Fibroblast of skin of scalp (primary cell): ENCODE results near the gene ABHD17A.
A peak's percentile ranks its signal among the peaks of the same experiment; 100 is the strongest.
"Not testable (repeated sequence)": the region's sequence is repeated elsewhere in the genome, so short reads cannot be mapped to it uniquely, and the experiment has no call there.

Experiments
- DNase-seq: peaks from one replicate; pipeline ENCODE4 v3.0.0-alpha.2; 2013

Gene ABHD17A

GRCh38 chr19:1880611-1881392 is 4.5 kb downstream of the ABHD17A start:
- DNase-seq, result no peak

GRCh38 chr19:1879982-1880381 is 5.3 kb downstream of the ABHD17A start:
- not testable (repeated sequence) for DNase-seq

DNA sequence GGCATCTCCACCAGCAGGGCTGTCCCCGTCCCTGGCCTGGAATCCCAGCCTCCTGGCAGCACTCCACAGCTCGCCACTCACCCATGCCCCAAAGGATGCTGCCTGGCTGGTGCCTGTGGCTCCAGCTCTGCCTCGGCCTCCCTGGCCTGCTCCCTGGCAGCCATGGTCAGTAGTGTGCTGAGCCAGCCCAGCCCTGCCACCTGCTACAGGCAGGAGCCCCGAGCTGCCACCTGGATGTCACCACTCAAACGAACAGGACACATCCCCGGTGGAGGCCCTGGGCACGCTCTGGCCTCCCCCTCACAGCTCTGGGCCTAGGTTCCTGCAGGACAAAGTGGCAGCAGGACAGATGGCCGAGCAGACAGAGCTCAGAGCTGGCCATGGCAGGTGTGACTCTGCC is 6.7 kb downstream of the ABHD17A start:
- not testable (repeated sequence) for DNase-seq

- DNase-seq, result not testable (repeated sequence)
These were observed 8.0 kb downstream of the ABHD17A start for GRCh38 chr19:1877280-1877660.

GRCh38 chr19:1876496-1877279 is 8.6 kb downstream of the ABHD17A start:
- DNase-seq, result not testable (repeated sequence)

- DNase-seq, result peak; percentile 91
These were observed 9.4 kb downstream of the ABHD17A start for GRCh38 chr19:1875646-1876495.

DNA sequence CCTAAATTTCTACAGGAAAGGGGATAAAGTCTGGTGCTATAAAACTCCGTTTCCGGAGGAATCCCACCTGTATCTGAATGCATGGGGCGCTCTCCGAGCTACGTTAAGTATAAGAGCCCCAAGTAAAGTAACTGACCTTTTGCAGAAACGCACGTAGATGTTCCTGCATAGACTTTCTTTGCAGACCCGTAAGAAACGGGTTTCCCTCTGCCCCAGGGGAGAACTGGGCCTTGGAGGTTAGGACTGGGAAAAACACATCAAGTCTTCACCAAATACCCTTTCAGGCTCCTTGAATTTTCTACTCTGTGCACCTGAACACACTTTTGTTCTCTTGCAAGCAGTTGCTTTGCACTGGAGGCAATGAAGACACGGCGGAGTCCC is 10.0 kb downstream of the ABHD17A start:
- DNase-seq, result not testable (repeated sequence)

- DNase-seq, result no peak
These were observed 10.6 kb downstream of the ABHD17A start for GRCh38 chr19:1874554-1875185.

GRCh38 chr19:1873524-1874473 is 11.5 kb downstream of the ABHD17A start:
- no peak for DNase-seq

DNA sequence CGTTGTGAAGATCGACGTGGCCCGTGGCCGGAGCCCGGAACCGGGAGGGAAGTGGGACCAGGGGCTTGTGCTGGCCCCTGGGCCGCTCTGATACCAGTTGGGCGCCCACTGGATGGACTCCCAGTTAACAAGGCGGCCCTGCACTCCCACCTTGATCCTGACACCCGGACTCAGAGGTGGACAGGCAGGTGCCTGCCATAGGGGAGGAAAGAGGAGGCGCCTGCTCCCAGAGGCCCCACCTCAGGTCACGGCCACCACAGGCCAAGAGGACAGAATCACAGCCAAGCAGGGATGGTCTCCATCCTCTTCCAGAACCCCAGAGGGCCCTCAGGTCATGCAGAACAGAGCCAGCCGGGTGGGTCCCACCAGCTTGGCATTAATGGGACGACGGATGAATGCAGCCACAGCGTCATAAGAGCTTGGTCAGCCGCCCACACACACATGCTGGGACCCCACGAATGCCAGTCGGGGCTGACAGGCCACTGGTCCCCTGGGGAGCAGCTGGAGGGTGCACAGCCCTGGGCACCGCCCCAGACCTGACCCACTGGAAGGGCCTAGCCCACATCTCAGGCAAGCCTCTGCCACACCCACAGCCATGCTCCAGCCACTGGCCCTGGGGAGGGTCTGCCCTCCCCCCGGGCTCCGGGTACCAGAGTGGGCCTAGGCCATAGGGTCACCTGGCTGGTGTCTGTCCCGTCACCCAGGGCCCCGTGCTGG is 12.3 kb downstream of the ABHD17A start:
- no peak for DNase-seq

DNA sequence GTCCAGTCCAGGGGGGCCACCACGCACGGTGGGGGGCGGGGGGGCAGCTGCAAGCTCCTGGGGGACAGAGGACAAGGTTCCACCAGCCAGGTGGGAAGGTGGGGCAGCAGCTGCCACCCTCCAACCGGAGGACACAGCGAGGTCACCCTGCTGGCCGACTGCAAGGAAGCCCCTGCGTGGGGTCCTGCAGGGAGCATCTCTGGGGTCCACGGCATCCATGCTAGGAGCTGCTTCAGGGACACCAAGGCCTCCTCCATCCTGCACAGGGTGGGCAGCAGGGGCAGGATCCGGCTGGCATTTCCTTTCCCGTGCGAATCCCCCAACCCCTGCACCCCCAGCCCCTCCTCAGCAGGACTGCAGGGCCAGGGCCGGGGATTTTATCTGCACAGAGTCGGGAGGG is 13.7 kb downstream of the ABHD17A start:
- DNase-seq, result no peak

DNA sequence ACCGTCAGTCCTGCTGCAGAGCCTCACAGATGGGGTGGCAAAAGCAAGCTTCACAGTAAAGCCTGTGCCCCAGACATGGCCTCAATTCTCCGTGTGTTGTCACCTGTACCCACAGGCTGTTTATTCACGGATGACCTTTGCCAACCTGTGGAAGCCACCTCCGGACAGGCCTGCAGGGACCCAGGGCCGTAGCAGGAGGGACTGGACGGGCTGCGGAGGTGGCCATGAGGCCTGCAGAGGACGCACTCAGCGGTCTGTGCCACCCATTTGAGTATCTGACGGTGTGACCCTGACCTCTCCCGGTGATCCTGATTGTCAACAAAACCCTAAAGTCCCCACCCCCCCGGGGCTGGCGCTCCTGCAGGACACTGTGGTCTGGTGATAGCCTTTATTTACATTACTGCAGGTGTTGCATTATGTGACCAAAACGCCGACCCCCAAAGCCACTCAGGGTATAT is 14.1 kb downstream of the ABHD17A start:
- DNase-seq, result no peak

- no peak for DNase-seq
These were observed 16.3 kb downstream of the ABHD17A start for GRCh38 chr19:1868971-1869370.

DNA sequence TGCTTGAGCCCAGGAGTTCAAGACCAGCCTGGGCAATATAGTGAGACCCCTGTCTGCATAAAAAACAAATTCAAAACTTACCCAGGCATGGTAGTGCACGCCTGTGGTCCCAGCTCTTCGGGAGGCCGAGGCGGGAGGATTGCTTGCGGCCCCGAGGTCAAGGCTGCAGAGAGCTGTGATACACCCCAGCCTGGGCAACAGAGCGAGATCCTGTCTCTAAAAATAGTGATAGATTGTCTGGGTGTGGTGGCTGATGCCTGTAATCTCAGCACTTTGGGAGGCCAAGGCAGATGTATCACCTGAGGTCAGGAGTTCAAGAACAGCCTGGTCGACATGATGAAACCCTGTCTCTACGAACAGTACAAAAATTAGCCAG is 18.0 kb downstream of the ABHD17A start:
- no peak for DNase-seq

DNA sequence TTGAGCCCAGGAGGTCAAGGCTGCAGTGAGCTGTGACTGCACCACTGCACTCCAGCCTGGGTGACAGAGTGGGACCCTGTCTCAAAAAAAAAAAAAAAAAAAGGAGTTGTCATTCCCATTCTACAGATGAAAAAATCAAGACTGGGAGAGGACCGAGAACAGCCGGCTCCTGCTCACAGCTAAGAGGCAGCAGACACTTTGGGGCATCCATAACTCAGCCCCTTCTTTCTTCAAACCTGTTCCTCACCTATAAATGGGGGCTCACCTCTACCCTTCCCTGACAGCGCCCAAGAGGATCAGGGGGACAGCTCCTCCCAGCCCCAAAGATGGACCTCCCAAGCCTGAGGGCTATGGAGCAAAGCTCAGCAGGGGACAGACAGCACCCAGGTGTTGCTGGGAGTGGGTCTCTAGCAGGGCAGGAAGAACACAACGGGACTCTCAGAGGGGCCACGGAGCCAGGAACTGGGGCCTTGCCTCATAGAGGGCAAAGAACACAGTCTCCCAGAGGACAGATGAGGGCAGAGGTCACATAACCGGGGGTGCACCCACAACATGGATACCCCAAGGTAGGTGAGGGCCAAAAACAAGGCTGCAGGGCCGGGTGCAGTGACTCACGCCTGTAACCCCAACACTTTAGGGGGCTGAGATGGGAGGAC is 18.5 kb downstream of the ABHD17A start:
- no peak for DNase-seq

GRCh38 chr19:1865172-1866010 is 19.9 kb downstream of the ABHD17A start:
- no peak for DNase-seq

DNA sequence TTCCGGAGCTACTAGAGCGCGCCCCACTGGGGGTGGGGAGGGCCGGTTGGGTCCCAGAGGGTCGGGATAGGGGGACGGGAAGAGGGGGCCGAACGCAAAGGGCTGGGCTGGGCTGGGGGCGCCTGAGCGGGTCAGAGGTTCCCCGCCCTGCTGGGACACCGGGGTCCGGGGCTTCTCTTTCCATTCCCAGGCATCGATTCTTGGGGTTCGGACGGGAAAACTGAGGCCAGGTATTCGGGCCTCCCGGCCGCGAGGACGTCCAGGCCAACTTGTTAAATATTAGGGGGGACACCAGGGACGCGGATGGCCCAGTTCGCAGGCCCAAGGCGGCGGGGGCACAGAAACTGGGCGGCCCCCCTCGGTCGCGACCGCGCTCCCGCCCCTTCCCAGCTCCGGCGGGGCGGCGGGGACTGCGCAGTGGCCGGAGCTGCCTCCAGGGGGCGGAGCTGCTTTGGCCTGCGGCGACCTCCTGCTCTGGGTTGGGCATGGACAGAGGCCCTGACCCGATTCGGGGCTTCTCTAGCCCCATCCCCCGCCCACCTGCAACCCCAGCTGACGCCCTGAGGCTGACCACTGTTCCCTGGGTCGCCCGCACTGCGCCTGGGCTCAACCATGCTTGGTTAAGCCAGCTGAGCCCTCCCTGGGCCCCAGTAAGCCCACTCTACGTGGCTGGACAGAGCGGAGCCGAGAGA is 20.7 kb downstream of the ABHD17A start:
- DNase-seq, result peak; percentile 64
